ENCODE data around the gene DEDD2. TPM values are rescaled to one million over a fixed set of nuclear protein-coding genes. Genes with fewer than 3 reads are reported as not detected.

DEDD2 gene
- total RNA-seq, 2 experiments from 2014 or later: 21.7 to 22.5 TPM

GRCh38 chr19:42224940-42225717, 7.7 kb upstream of the DEDD2 start:
- DNase-seq: no peak
- CTCF ChIA-PET: no interaction called here
- ATAC-seq: no peak
- Mint-ChIP-seq H3K4me1 (ENCODE audit: low read depth) (peaks cover 39% of the 10 kb centered on the region), H3K36me3 (ENCODE audit: low read depth) (peaks cover 44% of the 10 kb centered on the region), H3K9me3 (no peaks in the 10 kb centered on the region), H3K4me3 (no peak overlapping the region), H3K27ac (no peak overlapping the region), H3K27me3 (no peaks in the 10 kb centered on the region)
- POLR2A ChIA-PET: interaction anchor here (17.2 kb wide), 1 partner anchor 14 kb away, joined by 195 read pairs; the partner anchor contains the start of gene GSK3A
- intact Hi-C loops (cut with micrococcal nuclease): no loop called here
- no peak for TF ChIP-seq CTCF (IDR thresholded peaks at IDR 0.05)

GRCh38 chr19:42220751-42221097, 3.2 kb upstream of the DEDD2 start:
- no peak for ATAC-seq

GRCh38 chr19:42219812-42220750, 2.6 kb upstream of the DEDD2 start, which contains the start of gene ZNF526:
Gene ZNF526, plus strand, starts transcription at chr19:42220312. Its CDS starts 4,092 bp downstream, at chr19:42224404.
- Mint-ChIP-seq H3K9me3 (no peaks in the 10 kb centered on the region), H3K4me3 (peak within 1 kb of the TSS; percentile 99), H3K36me3 (ENCODE audit: low read depth) (peaks cover 25% of the 10 kb centered on the region), H3K4me1 (ENCODE audit: low read depth) (peaks cover 46% of the 10 kb centered on the region), H3K27ac (peak within 1 kb of the TSS; percentile 100), H3K27me3 (no peaks in the 10 kb centered on the region)
- ATAC-seq (peak; percentile 84), DNase-seq (peak; percentile 98)
- ChIA-PET CTCF (interaction anchor here (0.6 to 2.1 kb wide), 8 partner anchors 15 to 111 kb away, joined by 3 to 17 read pairs (median 4); partner anchors contain the start of gene GSK3A), POLR2A (interaction anchor here (0.7 to 17.2 kb wide), 4 partner anchors 9 to 143 kb away, joined by 3 to 195 read pairs (median 4); partner anchors contain the start of gene GSK3A)
- intact Hi-C loops (cut with micrococcal nuclease): no loop called here
- no peak for TF ChIP-seq CTCF (IDR thresholded peaks at IDR 0.05)

More at GRCh38 chr19:42220751-42221097, 3.2 kb upstream of the DEDD2 start:
- H3K27me3 Mint-ChIP-seq: no peaks in the 10 kb centered on the region
- intact Hi-C loops (cut with micrococcal nuclease): no loop called here
- DNase-seq: no peak
- POLR2A ChIA-PET: interaction anchor here (0.5 to 17.2 kb wide), 5 partner anchors 8 to 144 kb away, joined by 3 to 195 read pairs (median 3); partner anchors contain the start of gene GSK3A
- peak overlapping the region; percentile 99 for H3K4me3 Mint-ChIP-seq
- peaks cover 40% of the 10 kb centered on the region for H3K4me1 Mint-ChIP-seq (ENCODE audit: low read depth)
- no peak for TF ChIP-seq CTCF (IDR thresholded peaks at IDR 0.05)
- CTCF ChIA-PET: interaction anchor here (0.6 to 2.1 kb wide), 6 partner anchors 14 to 88 kb away, joined by 3 to 17 read pairs (median 4); partner anchors contain the start of gene GSK3A
- H3K9me3 Mint-ChIP-seq: no peaks in the 10 kb centered on the region
- H3K36me3 Mint-ChIP-seq (ENCODE audit: low read depth): peaks cover 26% of the 10 kb centered on the region
- peak overlapping the region; percentile 100 for H3K27ac Mint-ChIP-seq

- ChIA-PET CTCF (interaction anchor here (0.6 to 3.2 kb wide), 10 partner anchors 16 to 93 kb away, joined by 3 to 14 read pairs (median 4); partner anchors contain the start of gene POU2F2), POLR2A (interaction anchor here (0.6 to 17.2 kb wide), 6 partner anchors 14 to 909 kb away, joined by 3 to 195 read pairs (median 4); partner anchors contain the start of gene GSK3A)
- H3K4me3 Mint-ChIP-seq: peak overlapping the region; percentile 99
- peak overlapping the region; percentile 100 for H3K27ac Mint-ChIP-seq
- no peak for TF ChIP-seq CTCF (IDR thresholded peaks at IDR 0.05)
- peaks cover 30% of the 10 kb centered on the region for H3K36me3 Mint-ChIP-seq (ENCODE audit: low read depth)
- H3K27me3 Mint-ChIP-seq: no peaks in the 10 kb centered on the region
- intact Hi-C loops (cut with micrococcal nuclease): no loop called here
- DNase-seq (peak; percentile 51), ATAC-seq (no peak)
- no peaks in the 10 kb centered on the region for H3K9me3 Mint-ChIP-seq
- peaks cover 61% of the 10 kb centered on the region for H3K4me1 Mint-ChIP-seq (ENCODE audit: low read depth)
These were observed 591 bp downstream of the DEDD2 start for GRCh38 chr19:42216653-42217519.

Data from activated CD8-positive, alpha-beta T cell treated with anti-CD3 and anti-CD28 coated beads for 36 hours (primary cell).